SK-N-SH (cell line): Measurements from ENCODE around the gene OCSTAMP. TPM values are rescaled to one million over a fixed set of nuclear protein-coding genes. Genes with fewer than 3 reads are reported as not detected.

ENCODE experiments used
- CTCF ChIA-PET: fragments of 300-600, 350-600 bp; formaldehyde crosslinking; extraction: SDS; loops from one replicate; lab custom pipeline; 2021; lab: Yijun Ruan, JAX
- POLR2A ChIA-PET: fragments of 350-600 bp; sonication (Branson Sonifier 250); formaldehyde crosslinking; extraction: SDS; loops from one replicate; lab custom pipeline; 2020; ENCODE audit warnings: antibody characterized with exemption, inconsistent platforms; lab: Yijun Ruan, JAX
- DNase-seq: peaks from one replicate; pipeline ENCODE4 v3.0.0; 2012
- H2AFZ ChIP-seq: fragments of 200-600 bp; sonication (generic); 2 replicates; pipeline ENCODE4 v1.8.1; 2016; ENCODE audit warnings: antibody characterized with exemption, mild to moderate bottlenecking, low read depth
- H3F3A ChIP-seq: fragments of 200-600 bp; sonication (generic); replicated peaks from 2 replicates; pipeline ENCODE3; 2016; ENCODE audit warnings: antibody characterized with exemption, mild to moderate bottlenecking; ENCODE audit not compliant: insufficient read depth
- H3K27ac ChIP-seq, 2 experiments: fragments of 200-500 bp in 1 of 2; fragments of 200-600 bp in 1 of 2; sonication (Bioruptor generic) in 1 of 2; sonication (generic), shearing (Covaris generic) in 1 of 2; 2 replicates each; pipeline versions ENCODE4 v1.5.1 to v1.6.1; 2014 to 2016; ENCODE audit warnings: low read depth in 2 of 2, inconsistent platforms in 1 of 2, low read length in 1 of 2, mild to moderate bottlenecking in 1 of 2, mixed read lengths in 1 of 2
- H3K27me3 ChIP-seq: fragments of 200-600 bp; sonication (generic), shearing (Covaris generic); 2 replicates; pipeline ENCODE4 v1.6.1; 2016; ENCODE audit warnings: mixed run types; ENCODE audit not compliant: insufficient read depth
- H3K36me3 ChIP-seq, 2 experiments: fragments of 200-500 bp in 1 of 2; fragments of 200-600 bp in 1 of 2; sonication (Bioruptor generic) in 1 of 2; sonication (generic) in 1 of 2; replicated peaks in 1 of 2; 2 replicates each; pipeline versions ENCODE3 to v1.5.1; 2014 to 2016; ENCODE audit warnings: low read length in 1 of 2, mild to moderate bottlenecking in 1 of 2; ENCODE audit not compliant: insufficient read depth in 2 of 2, control insufficient read depth in 1 of 2
- H3K4me1 ChIP-seq, 2 experiments: fragments of 200-500 bp in 1 of 2; fragments of 200-600 bp in 1 of 2; sonication (Bioruptor generic) in 1 of 2; sonication (generic), shearing (Covaris generic) in 1 of 2; 2 replicates each; pipeline versions ENCODE4 v1.5.1 to v1.6.1; 2014 to 2016; ENCODE audit warnings: low read depth in 1 of 2, low read length in 1 of 2, mixed run types in 1 of 2; ENCODE audit not compliant: insufficient read depth in 2 of 2, control insufficient read depth in 1 of 2
- H3K4me2 ChIP-seq: fragments of 200-600 bp; sonication (generic), shearing (Covaris generic); 2 replicates; pipeline ENCODE4 v1.6.1; 2017; ENCODE audit warnings: mixed run types
- H3K4me3 ChIP-seq, 2 experiments: fragments of 200-500 bp in 1 of 2; fragments of 200-600 bp in 1 of 2; sonication (Bioruptor generic) in 1 of 2; sonication (generic), shearing (Covaris generic) in 1 of 2; 2 replicates each; pipeline versions ENCODE4 v1.5.1 to v1.8.1; 2014 to 2016; ENCODE audit warnings: low read depth in 2 of 2, inconsistent platforms in 1 of 2, low read length in 1 of 2, mild to moderate bottlenecking in 1 of 2, mixed read lengths in 1 of 2, moderate library complexity in 1 of 2
- H3K79me2 ChIP-seq: fragments of 200-600 bp; sonication (generic); 2 replicates; pipeline ENCODE4 v1.8.1; 2017; ENCODE audit warnings: mild to moderate bottlenecking; ENCODE audit not compliant: insufficient read depth
- H3K9ac ChIP-seq: fragments of 200-600 bp; sonication (generic); 2 replicates; pipeline ENCODE4 v1.6.1; 2017; ENCODE audit warnings: mixed run types
- H3K9me2 ChIP-seq: fragments of 200-600 bp; sonication (generic); 2 replicates; pipeline ENCODE4 v1.6.1; 2017; ENCODE audit warnings: mixed run types
- H3K9me3 ChIP-seq: fragments of 200-600 bp; sonication (generic); 2 replicates; pipeline ENCODE4 v1.6.1; 2017; ENCODE audit warnings: mixed run types, mild to moderate bottlenecking, moderate library complexity
- H4K20me1 ChIP-seq: fragments of 200-600 bp; sonication (generic); 2 replicates; pipeline ENCODE4 v1.6.1; 2017; ENCODE audit warnings: mild to moderate bottlenecking, mixed run types; ENCODE audit not compliant: insufficient read depth
- CTCF ChIP-seq: fragments of 200-600 bp; sonication (generic); IDR thresholded peaks from 2 replicates; pipeline ENCODE4 v1.6.1; 2017; ENCODE audit warnings: antibody characterized with exemption, mild to moderate bottlenecking, moderate library complexity
- EZH2phosphoT487 ChIP-seq: fragments of 200-600 bp; sonication (generic); IDR thresholded peaks from 2 replicates; pipeline ENCODE4 v1.6.1; 2017; ENCODE audit warnings: low read depth, mixed run types, mild to moderate bottlenecking, antibody characterized with exemption, moderate library complexity, borderline replicate concordance
- FOXJ3 ChIP-seq: sonication (generic); formaldehyde crosslinking; IDR thresholded peaks from 2 replicates; pipeline ENCODE4 v1.5.1; 2020; ENCODE audit warnings: mild to moderate bottlenecking, missing genetic modification reagents
- MAX ChIP-seq: IDR thresholded peaks from 2 replicates; pipeline ENCODE4 v1.4.0; 2012; ENCODE audit warnings: low read depth
- MEF2A ChIP-seq: IDR thresholded peaks from 2 replicates; pipeline ENCODE4 v1.4.0; 2012; ENCODE audit warnings: low read depth, borderline replicate concordance
- MXI1 ChIP-seq: IDR thresholded peaks from 2 replicates; pipeline ENCODE4 v1.6.1; 2012; ENCODE audit warnings: mild to moderate bottlenecking, low read depth, low read length, improper control_type of control experiment
- NRF1 ChIP-seq: IDR thresholded peaks from 2 replicates; pipeline ENCODE4 v1.6.1; 2012; ENCODE audit warnings: low read depth, mild to moderate bottlenecking, low read length
- PBX3 ChIP-seq: IDR thresholded peaks from 2 replicates; pipeline ENCODE4; 2012
- POLR2AphosphoS5 ChIP-seq: IDR thresholded peaks from 2 replicates; pipeline ENCODE4 v1.6.1; 2012; ENCODE audit warnings: low read depth, low read length
- RCOR1 ChIP-seq: fragments of 150-350 bp; IDR thresholded peaks from 2 replicates; pipeline ENCODE4 v1.6.1; 2017; ENCODE audit warnings: antibody characterized with exemption, low read length
- RXRA ChIP-seq: IDR thresholded peaks from 2 replicates; pipeline ENCODE4 v1.4.0; 2012; ENCODE audit warnings: low read depth, mild to moderate bottlenecking, borderline replicate concordance
- SIN3A ChIP-seq: IDR thresholded peaks from 2 replicates; pipeline ENCODE4 v1.6.1; 2012; ENCODE audit warnings: low read depth, mild to moderate bottlenecking, low read length, moderate library complexity, borderline replicate concordance
- SMC3 ChIP-seq: IDR thresholded peaks from 2 replicates; pipeline ENCODE4 v1.6.1; 2012; ENCODE audit warnings: low read depth, low read length, improper control_type of control experiment
- TAF1 ChIP-seq: IDR thresholded peaks from 2 replicates; pipeline ENCODE4 v1.6.1; 2012; ENCODE audit warnings: low read depth, mild to moderate bottlenecking, low read length, moderate library complexity, borderline replicate concordance
- USF1 ChIP-seq: IDR thresholded peaks from 2 replicates; pipeline ENCODE4 v1.4.0; 2012; ENCODE audit warnings: low read depth, borderline replicate concordance
- USF2 ChIP-seq: fragments of 150-350 bp; IDR thresholded peaks from 2 replicates; pipeline ENCODE4 v1.6.1; 2017; ENCODE audit warnings: antibody characterized with exemption, low read length, low read depth, borderline replicate concordance
- YY1 ChIP-seq: IDR thresholded peaks from 2 replicates; pipeline ENCODE4 v1.4.0; 2012; ENCODE audit warnings: low read depth, mild to moderate bottlenecking
- WGBS: methylation state at CpG from one replicate; pipeline ENCODE4 v1.1.6; 2017; ENCODE audit warnings: low lambda C conversion rate; 5-methylcytosine and 5-hydroxymethylcytosine counted together
- polyA plus RNA-seq, 3 experiments: library from polyadenylated mRNA; depleted of rRNA; stranded (reverse); fragments of >200 nt; gene quantifications; 2 replicates each; pipeline ENCODE4 v1.2.3, GENCODE V29; 2012

Gene OCSTAMP
- not detected in 2 replicates for polyA plus RNA-seq (2012; rRNA removed)
- not detected in 2 replicates for polyA plus RNA-seq (2012; cell fraction: cytosol; rRNA removed)
- polyA plus RNA-seq (2012; cell fraction: nucleus; rRNA removed) = not detected in 2 replicates

- no peak for DNase-seq
- ChIA-PET CTCF (interaction anchor here (0.6 to 4.1 kb wide), 8 partner anchors 9 to 331 kb away, joined by 3 to 25 read pairs (median 5); no protein-coding TSS in a partner anchor), POLR2A (no interaction called here)
- no peak for TF ChIP-seq MEF2A
- TF ChIP-seq CTCF = no peak
- Histone ChIP-seq H3K4me3 (no peak within 1 kb of the TSS), H3F3A (no peaks in the 10 kb centered on the region), H3K9me3 (no peaks in the 10 kb centered on the region), H3K79me2 (no peaks in the 10 kb centered on the region), H3K9ac (no peak within 1 kb of the TSS), H3K9me2 (no peaks in the 10 kb centered on the region), H3K4me1 (peaks cover 0 to 4% of the 10 kb centered on the region in 2 experiments; a peak in 1 of 4 replicates), H4K20me1 (no peaks in the 10 kb centered on the region), H3K4me2 (no peak within 1 kb of the TSS), H3K27ac (no peak within 1 kb of the TSS), H3K27me3 (no peaks in the 10 kb centered on the region; the same call in 1 of the 2 replicates), H3K36me3 (no peaks in the 10 kb centered on the region), H2AFZ (no peak within 1 kb of the TSS)
- 55% methylated on average over 8 of the region's 9 CpGs for WGBS
Observed at GRCh38 chr20:46550461-46550860, at the start of gene OCSTAMP. OCSTAMP (minus strand) TSS chr20:46550654; CDS start chr20:46550560, 94 bp downstream.

- Histone ChIP-seq H3K27ac (no peak overlapping the region), H3K4me3 (no peak overlapping the region), H3K27me3 (no peaks in the 10 kb centered on the region; the same call in 1 of the 2 replicates), H3K4me2 (no peak overlapping the region), H3K9me2 (no peaks in the 10 kb centered on the region), H3K36me3 (no peaks in the 10 kb centered on the region), H3K79me2 (no peaks in the 10 kb centered on the region), H3F3A (no peaks in the 10 kb centered on the region), H3K9me3 (no peaks in the 10 kb centered on the region), H4K20me1 (no peaks in the 10 kb centered on the region), H2AFZ (no peak overlapping the region), H3K4me1 (no peaks in the 10 kb centered on the region), H3K9ac (no peak overlapping the region)
- WGBS = 46% methylated on average over 7 of the region's 8 CpGs
- ChIA-PET POLR2A (no interaction called here), CTCF (interaction anchor here (1.0 to 1.2 kb wide), 2 partner anchors 31 to 37 kb away, joined by 3 read pairs; no protein-coding TSS in a partner anchor)
- DNase-seq = no peak
- TF ChIP-seq POLR2AphosphoS5 (no peak), MEF2A (no peak), USF2 (no peak), EZH2phosphoT487 (no peak), SIN3A (no peak), NRF1 (no peak), YY1 (no peak), FOXJ3 (CRISPR knock-in tag) (no peak), MAX (no peak), TAF1 (no peak), RXRA (no peak), RCOR1 (no peak), USF1 (no peak), PBX3 (no peak), SMC3 (no peak), MXI1 (no peak)
Observed at GRCh38 chr20:46599227-46599987, 49.0 kb upstream of the OCSTAMP start.
